ENCODE results near the gene PRPF18.

GRCh38 chr10:13563481-13564445 lies 23.0 kb upstream of the PRPF18 start:
- no peak for TF ChIP-seq CTCF (IDR thresholded peaks at IDR 0.05)
- no peak for TF ChIP-seq POLR2A (IDR thresholded peaks at IDR 0.05)

All from vagina (tissue), 2 donors.